ENCODE data around the gene ZDHHC11. TPM values are rescaled to one million over a fixed set of nuclear protein-coding genes. Genes with fewer than 3 reads are reported as not detected.

ZDHHC11 gene
- total RNA-seq, 1 experiment from 2014 or later, result 26.0 TPM

- Histone ChIP-seq H3K9me3 (ENCODE audit: low read length) (no peaks in the 10 kb centered on the region), H3K27me3 (ENCODE audit: low read length) (no peaks in the 10 kb centered on the region), H3K4me2 (ENCODE audit: low read length) (no peak overlapping the region), H3K4me3 (ENCODE audit: low read length) (no peak overlapping the region), H3K4me1 (ENCODE audit: insufficient read depth, low read length) (no peaks in the 10 kb centered on the region), H3F3A (ENCODE audit: low read length, unreplicated experiment) (no peaks in the 10 kb centered on the region), H3K9me2 (replicated peaks; ENCODE audit: low read length) (no peaks in the 10 kb centered on the region), H3K36me3 (ENCODE audit: low read depth, low read length) (peaks cover 66% of the 10 kb centered on the region), H3K79me2 (ENCODE audit: low read length) (peaks cover 24% of the 10 kb centered on the region), H2AFZ (ENCODE audit: low read length) (no peak overlapping the region), H3K27ac (ENCODE audit: low read length) (no peak overlapping the region), H4K20me1 (ENCODE audit: low read length) (peaks cover 13% of the 10 kb centered on the region), H3K9ac (ENCODE audit: low read length) (no peak overlapping the region)
- ChIA-PET CTCF (no interaction called here), POLR2A (ENCODE audit: unreplicated experiment) (no interaction called here)
- no peak for TF ChIP-seq EZH2phosphoT487 (IDR thresholded peaks at IDR 0.05; ENCODE audit: borderline replicate concordance, low read length)
- no peak for TF ChIP-seq EZH2 (IDR thresholded peaks at IDR 0.05; ENCODE audit: low read length, unreplicated experiment)
- no peak for TF ChIP-seq CTCF (conservative IDR thresholded peaks at IDR 0.05; ENCODE audit: low read depth, low read length)
- BruUV-seq (replicated peaks), result no TSS peak
- DNase-seq, result no peak
- no peak for ATAC-seq
- intact Hi-C loops (cut with micrococcal nuclease), result no loop called here
Observed at GRCh38 chr5:878125-878524, 27.3 kb upstream of the ZDHHC11 start.

- Histone ChIP-seq H4K20me1 (ENCODE audit: low read length) (no peaks in the 10 kb centered on the region), H3K27me3 (ENCODE audit: low read length) (no peaks in the 10 kb centered on the region), H3K36me3 (ENCODE audit: low read depth, low read length) (peaks cover 60% of the 10 kb centered on the region), H2AFZ (ENCODE audit: low read length) (no peak overlapping the region), H3K4me3 (ENCODE audit: low read length) (no peak overlapping the region), H3K4me1 (ENCODE audit: insufficient read depth, low read length) (no peaks in the 10 kb centered on the region), H3K79me2 (ENCODE audit: low read length) (peaks cover 10% of the 10 kb centered on the region; the same call in 1 of the 2 replicates), H3K9me2 (replicated peaks; ENCODE audit: low read length) (no peaks in the 10 kb centered on the region), H3K4me2 (ENCODE audit: low read length) (no peak overlapping the region), H3K9me3 (ENCODE audit: low read length) (no peaks in the 10 kb centered on the region), H3K9ac (ENCODE audit: low read length) (no peak overlapping the region), H3F3A (ENCODE audit: low read length, unreplicated experiment) (no peaks in the 10 kb centered on the region), H3K27ac (ENCODE audit: low read length) (no peak overlapping the region)
- TF ChIP-seq EZH2phosphoT487 (IDR thresholded peaks at IDR 0.05; ENCODE audit: borderline replicate concordance, low read length) (no peak), EZH2 (IDR thresholded peaks at IDR 0.05; ENCODE audit: low read length, unreplicated experiment) (no peak), CTCF (conservative IDR thresholded peaks at IDR 0.05; ENCODE audit: low read depth, low read length) (no peak)
- no TSS peak for BruUV-seq (replicated peaks)
- ATAC-seq (no peak), DNase-seq (no peak)
- ChIA-PET CTCF (no interaction called here), POLR2A (ENCODE audit: unreplicated experiment) (no interaction called here)
- intact Hi-C loops (cut with micrococcal nuclease), result no loop called here
Observed at GRCh38 chr5:876398-877365, 25.9 kb upstream of the ZDHHC11 start.

GRCh38 chr5:875931-876330 lies 25.1 kb upstream of the ZDHHC11 start:
- Histone ChIP-seq H3K9ac (ENCODE audit: low read length) (no peak overlapping the region), H3K4me3 (ENCODE audit: low read length) (no peak overlapping the region), H3K4me1 (ENCODE audit: insufficient read depth, low read length) (no peaks in the 10 kb centered on the region), H3K9me3 (ENCODE audit: low read length) (no peaks in the 10 kb centered on the region), H3K27ac (ENCODE audit: low read length) (no peak overlapping the region), H3K27me3 (ENCODE audit: low read length) (no peaks in the 10 kb centered on the region), H3K9me2 (replicated peaks; ENCODE audit: low read length) (no peaks in the 10 kb centered on the region), H2AFZ (ENCODE audit: low read length) (no peak overlapping the region), H3K4me2 (ENCODE audit: low read length) (no peak overlapping the region), H3K36me3 (ENCODE audit: low read depth, low read length) (peaks cover 60% of the 10 kb centered on the region), H3K79me2 (ENCODE audit: low read length) (0 out of 2 replicates have a peak, but pooled peaks cover 2% of the 10 kb centered on the region), H3F3A (ENCODE audit: low read length, unreplicated experiment) (no peaks in the 10 kb centered on the region), H4K20me1 (ENCODE audit: low read length) (no peaks in the 10 kb centered on the region)
- CTCF ChIA-PET, result no interaction called here
- ATAC-seq (no peak), DNase-seq (no peak)
- intact Hi-C loops (cut with micrococcal nuclease), result no loop called here
- no TSS peak for BruUV-seq (replicated peaks)
- POLR2A ChIA-PET (ENCODE audit: unreplicated experiment), result no interaction called here
- TF ChIP-seq EZH2 (IDR thresholded peaks at IDR 0.05; ENCODE audit: low read length, unreplicated experiment) (no peak), EZH2phosphoT487 (IDR thresholded peaks at IDR 0.05; ENCODE audit: borderline replicate concordance, low read length) (no peak), CTCF (conservative IDR thresholded peaks at IDR 0.05; ENCODE audit: low read depth, low read length) (no peak)
